Suprapubic skin (tissue), 4 donors: ENCODE results near the gene CCL2.

Experiments used
- CTCF ChIP-seq, 2 donors: fragments of 200-600 bp in 1 of 2; fragments of 450-650 bp in 1 of 2; sonication (generic) in 1 of 2; IDR thresholded peaks; one replicate each; pipeline ENCODE4 v1.5.1; 2016 to 2019; ENCODE audit warnings: antibody characterized with exemption in 2 of 2, mild to moderate bottlenecking in 1 of 2, moderate library complexity in 1 of 2
- POLR2A ChIP-seq, 2 donors: fragments of 450-650 bp; IDR thresholded peaks; one replicate each; pipeline ENCODE4 v1.6.1; 2017; ENCODE audit warnings: antibody characterized with exemption in 2 of 2, mild to moderate bottlenecking in 2 of 2, moderate library complexity in 2 of 2
- POLR2AphosphoS5 ChIP-seq, 3 donors: sonication (generic); formaldehyde crosslinking; IDR thresholded peaks; one replicate each; pipeline ENCODE4 v1.6.1; 2017; ENCODE audit warnings: antibody characterized with exemption in 3 of 3

GRCh38 chr17:34285286-34285792 lies 30.3 kb downstream of the CCL2 start, which contains the start of gene CCL11:
- TF ChIP-seq POLR2A (IDR thresholded peaks at IDR 0.05) (no peak), POLR2AphosphoS5 (IDR thresholded peaks at IDR 0.05) (no peak), CTCF (IDR thresholded peaks at IDR 0.05) (no peak)
